ENCODE results near the gene LIPA. TPM values are rescaled to one million over a fixed set of nuclear protein-coding genes. Genes with fewer than 3 reads are reported as not detected.

The LIPA gene
- total and polyA plus RNA-seq, 9 of the 15 experiments (the other 6 are each of a cell fraction or from before 2014, with no cell fraction given) = 0.07 to 0.40 (median 0.15) TPM; not detected in 1

DNA sequence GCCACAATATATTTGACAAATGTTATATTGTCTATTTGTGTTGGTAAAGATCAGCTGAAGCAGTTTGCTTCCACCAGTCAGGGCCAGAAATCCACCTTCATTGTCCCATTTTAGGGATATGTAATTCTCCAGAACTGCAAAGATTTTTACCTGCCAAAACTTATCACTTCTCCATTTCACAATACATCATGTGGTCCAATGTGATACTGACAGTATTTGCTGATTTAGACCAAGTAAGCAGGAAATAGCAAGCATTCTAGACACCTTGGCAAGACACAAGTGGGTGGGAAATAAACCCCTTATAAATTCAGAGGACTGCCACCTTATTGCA lies 18.5 kb upstream of the LIPA start:
- POLR2A ChIA-PET = no interaction called here
- no peak for DNase-seq (ENCODE audit: extremely low read depth in 1 of 4, low spot score in 3 of 4)
- CTCF ChIA-PET (ENCODE audit: low intra/inter-chr PET ratio) = no interaction called here

More for the DNA sequence above, 18.5 kb upstream of the LIPA start:
- Histone ChIP-seq H3K27me3 (ENCODE audit: control insufficient read depth in 2 of 2, insufficient read depth in 2 of 2, low read length in 2 of 2) (peaks cover 0 to under 1% of the 10 kb centered on the region in 2 experiments; a peak in 1 of 5 replicates), H3K4me1 (replicated peaks in 1 of 2; ENCODE audit: control insufficient read depth in 2 of 2, insufficient read depth in 2 of 2, low read length in 2 of 2) (no peaks in the 10 kb centered on the region), H4K20me1 (replicated peaks; ENCODE audit: control insufficient read depth, insufficient read depth, low read length) (no peaks in the 10 kb centered on the region), H2AFZ (ENCODE audit: low read depth, low read length) (no peak overlapping the region), H3K4me2 (ENCODE audit: insufficient read depth, low read length) (no peak overlapping the region), H3K9me1 (ENCODE audit: control insufficient read depth, insufficient read depth, low read length) (no peaks in the 10 kb centered on the region), H3K4me3 (no peak overlapping the region), H3K36me3 (ENCODE audit: control insufficient read depth, insufficient read depth, low read length) (no peaks in the 10 kb centered on the region), H3K9ac (ENCODE audit: insufficient read depth in 1 of 2, low read depth in 2 of 2, low read length in 2 of 2) (no peak overlapping the region), H3K9me3 (replicated peaks; ENCODE audit: control insufficient read depth, insufficient read depth, low read depth, low read length) (no peaks in the 10 kb centered on the region), H3K79me2 (ENCODE audit: control insufficient read depth, insufficient read depth, low read length) (no peaks in the 10 kb centered on the region), H3K27ac (ENCODE audit: extremely low read depth, low read depth, low read length) (no peak overlapping the region)
- ATAC-seq = no peak
- no TSS peak for BruUV-seq (replicated peaks)
- FAIRE-seq = no peak
- in situ Hi-C loops (cut with MboI) (no loop called here), intact Hi-C loops (cut with micrococcal nuclease) (no loop called here)
- TF ChIP-seq MBD1 (CRISPR knock-in tag; IDR thresholded peaks at IDR 0.05) (no peak), TAL1 (IDR thresholded peaks at IDR 0.05) (no peak), SRSF3 (IDR thresholded peaks at IDR 0.05; ENCODE audit: insufficient read depth, low read length) (no peak), ZNF444 (CRISPR knock-in tag; IDR thresholded peaks at IDR 0.05) (no peak), NEUROD1 (IDR thresholded peaks at IDR 0.05; ENCODE audit: borderline replicate concordance, low read depth, low read length, partially characterized antibody) (no peak), TAF7 (tag; IDR thresholded peaks at IDR 0.05) (no peak), SAFB (IDR thresholded peaks at IDR 0.05; ENCODE audit: borderline replicate concordance, low read depth, low read length) (no peak), NCOR1 (IDR thresholded peaks at IDR 0.05) (no peak), BRD9 (IDR thresholded peaks at IDR 0.05; ENCODE audit: low read depth, partially characterized antibody) (no peak), HNRNPK (IDR thresholded peaks at IDR 0.05; ENCODE audit: low read depth, low read length, poor library complexity, severe bottlenecking) (no peak), ZBTB26 (CRISPR knock-in tag; IDR thresholded peaks at IDR 0.05) (no peak), ZFPM2 (CRISPR knock-in tag; IDR thresholded peaks at IDR 0.05) (no peak)
- TF ChIP-seq, protein P1, sequence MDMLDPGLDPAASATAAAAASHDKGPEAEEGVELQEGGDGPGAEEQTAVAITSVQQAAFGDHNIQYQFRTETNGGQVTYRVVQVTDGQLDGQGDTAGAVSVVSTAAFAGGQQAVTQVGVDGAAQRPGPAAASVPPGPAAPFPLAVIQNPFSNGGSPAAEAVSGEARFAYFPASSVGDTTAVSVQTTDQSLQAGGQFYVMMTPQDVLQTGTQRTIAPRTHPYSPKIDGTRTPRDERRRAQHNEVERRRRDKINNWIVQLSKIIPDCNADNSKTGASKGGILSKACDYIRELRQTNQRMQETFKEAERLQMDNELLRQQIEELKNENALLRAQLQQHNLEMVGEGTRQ (CRISPR knock-in tag; IDR thresholded peaks at IDR 0.05) = no peak
- TF ChIP-seq, protein P2, sequence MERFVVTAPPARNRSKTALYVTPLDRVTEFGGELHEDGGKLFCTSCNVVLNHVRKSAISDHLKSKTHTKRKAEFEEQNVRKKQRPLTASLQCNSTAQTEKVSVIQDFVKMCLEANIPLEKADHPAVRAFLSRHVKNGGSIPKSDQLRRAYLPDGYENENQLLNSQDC (CRISPR knock-in tag; IDR thresholded peaks at IDR 0.05) = no peak

All from K562 (cell line).